Testis (tissue), 3 donors: Measurements from ENCODE around the gene FHOD3. TPM values are rescaled to one million over a fixed set of nuclear protein-coding genes. Genes with fewer than 3 reads are reported as not detected.

Experiments
- DNase-seq: peaks from one replicate; pipeline ENCODE4 v3.0.0-alpha.2; 2019
- H3K27ac ChIP-seq, 2 donors: fragments of 200-600 bp; sonication (generic); one replicate each; pipeline ENCODE4 v1.5.1; 2019
- H3K27me3 ChIP-seq: fragments of 200-600 bp; sonication (generic); one replicate; pipeline ENCODE4 v1.5.1; 2019
- H3K36me3 ChIP-seq: fragments of 200-600 bp; sonication (generic); one replicate; pipeline ENCODE4 v1.5.1; 2017; ENCODE audit warnings: low read depth; ENCODE audit errors: missing control alignments
- H3K4me1 ChIP-seq: fragments of 200-600 bp; sonication (generic); one replicate; pipeline ENCODE4 v1.5.1; 2019
- H3K4me3 ChIP-seq, 2 donors: fragments of 200-600 bp; sonication (generic); one replicate each; pipeline ENCODE4 v1.5.1; 2017 to 2019
- H3K9me3 ChIP-seq: fragments of 200-600 bp; sonication (generic); one replicate; pipeline ENCODE4 v1.5.1; 2017
- POLR2A ChIP-seq: fragments of 450-650 bp; IDR thresholded peaks from one replicate; pipeline ENCODE4 v1.6.1; 2017; ENCODE audit warnings: antibody characterized with exemption, mild to moderate bottlenecking, moderate library complexity
- WGBS, 2 donors: methylation state at CpG; one replicate each; pipeline ENCODE4 v1.1.5; 2018; 5-methylcytosine and 5-hydroxymethylcytosine counted together
- intact Hi-C: fragments of 100-400 bp; cut with DNase I; formaldehyde crosslinking; loops from one replicate; pipeline ENCODE4 v1.15.1; 2023; ENCODE audit warnings: low total_unique reads
- polyA plus RNA-seq: library from polyadenylated mRNA; stranded (reverse); fragments of 350-450 nt; fragmentation: Illumina TruSeq; extraction: RNeasy Lipid Tissue Mini Kit (QIAGEN cat#74804); gene quantifications from one replicate; pipeline ENCODE4 v1.2.3, GENCODE V29; 2014; ENCODE audit warnings: low read depth, low replicate concordance; ENCODE audit not compliant: insufficient read depth
- total RNA-seq, 2 donors: library from RNA; depleted of rRNA; stranded (reverse); fragments of >200 nt; gene quantifications; one replicate each; pipeline ENCODE4 v1.2.3, GENCODE V29; 2016
- TF ChIP-seq, protein P1 (sequence below), 3 experiments: fragments of 450-650 bp in 2 of 3; fragments of 200-600 bp in 1 of 3; sonication (generic) in 1 of 3; IDR thresholded peaks; one replicate each; pipeline ENCODE4 v1.5.1; 2016 to 2019; ENCODE audit warnings: antibody characterized with exemption in 3 of 3, mild to moderate bottlenecking in 2 of 3, moderate library complexity in 1 of 3

The FHOD3 gene
- total and polyA plus RNA-seq, 3 donors from 2014 or later, result 6.5 to 46.8 (median 37.3) TPM

GRCh38 chr18:36769611-36770314, 472.2 kb downstream of the FHOD3 start:
- H3K4me3 ChIP-seq, result no peak overlapping the region
- no peak for TF ChIP-seq POLR2A
- TF ChIP-seq, protein P1, sequence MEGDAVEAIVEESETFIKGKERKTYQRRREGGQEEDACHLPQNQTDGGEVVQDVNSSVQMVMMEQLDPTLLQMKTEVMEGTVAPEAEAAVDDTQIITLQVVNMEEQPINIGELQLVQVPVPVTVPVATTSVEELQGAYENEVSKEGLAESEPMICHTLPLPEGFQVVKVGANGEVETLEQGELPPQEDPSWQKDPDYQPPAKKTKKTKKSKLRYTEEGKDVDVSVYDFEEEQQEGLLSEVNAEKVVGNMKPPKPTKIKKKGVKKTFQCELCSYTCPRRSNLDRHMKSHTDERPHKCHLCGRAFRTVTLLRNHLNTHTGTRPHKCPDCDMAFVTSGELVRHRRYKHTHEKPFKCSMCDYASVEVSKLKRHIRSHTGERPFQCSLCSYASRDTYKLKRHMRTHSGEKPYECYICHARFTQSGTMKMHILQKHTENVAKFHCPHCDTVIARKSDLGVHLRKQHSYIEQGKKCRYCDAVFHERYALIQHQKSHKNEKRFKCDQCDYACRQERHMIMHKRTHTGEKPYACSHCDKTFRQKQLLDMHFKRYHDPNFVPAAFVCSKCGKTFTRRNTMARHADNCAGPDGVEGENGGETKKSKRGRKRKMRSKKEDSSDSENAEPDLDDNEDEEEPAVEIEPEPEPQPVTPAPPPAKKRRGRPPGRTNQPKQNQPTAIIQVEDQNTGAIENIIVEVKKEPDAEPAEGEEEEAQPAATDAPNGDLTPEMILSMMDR (IDR thresholded peaks at IDR 0.05), result peak in 1 of 3 experiments; percentile 7
- WGBS, 2 donors, result 83 to 90% methylated on average over 6 of the region's 6 CpGs
- no peaks in the 10 kb centered on the region for H3K4me1 ChIP-seq
- no peaks in the 10 kb centered on the region for H3K9me3 ChIP-seq
- H3K27me3 ChIP-seq, result no peaks in the 10 kb centered on the region
- H3K27ac ChIP-seq, result no peak overlapping the region
- intact Hi-C loops, result no loop called here
- H3K36me3 ChIP-seq, result no peaks in the 10 kb centered on the region
- DNase-seq, result no peak

DNA sequence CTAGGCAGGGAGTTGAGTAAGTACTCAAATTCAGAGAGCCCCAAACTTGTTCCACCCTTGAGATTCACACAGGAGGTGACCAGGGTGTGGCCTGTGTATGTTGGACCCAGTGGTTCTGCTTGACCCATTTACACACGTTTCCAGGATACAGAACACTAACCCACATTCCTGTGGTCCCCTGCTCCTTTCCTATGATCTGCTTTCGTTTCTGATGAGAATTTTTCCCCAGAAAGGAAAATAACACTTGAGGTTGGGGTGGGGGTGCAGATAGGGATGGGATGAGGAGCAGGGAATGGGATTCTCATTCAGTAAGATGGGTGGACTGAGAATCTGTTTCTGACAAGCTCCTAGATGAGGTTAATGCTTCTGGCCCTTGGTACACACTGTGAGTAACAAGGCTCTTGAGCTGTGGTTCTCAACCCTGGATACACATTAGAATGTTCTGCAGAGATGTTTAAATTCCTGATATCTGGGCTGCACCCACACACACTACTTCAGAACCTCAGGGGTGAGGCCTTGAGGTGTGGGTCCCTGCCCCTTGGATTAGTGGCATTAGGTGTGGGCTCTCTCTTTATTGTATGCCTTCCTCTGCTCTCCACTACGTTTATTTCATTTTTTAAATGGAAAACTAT, 472.9 kb downstream of the FHOD3 start:
- Histone ChIP-seq H3K36me3 (no peaks in the 10 kb centered on the region), H3K27ac (no peak overlapping the region), H3K4me1 (no peaks in the 10 kb centered on the region), H3K9me3 (no peaks in the 10 kb centered on the region), H3K27me3 (no peaks in the 10 kb centered on the region), H3K4me3 (no peak overlapping the region)
- DNase-seq, result no peak
- no peak for TF ChIP-seq POLR2A
- TF ChIP-seq, protein P1 (IDR thresholded peaks at IDR 0.05), result no peak
- intact Hi-C loops, result no loop called here
- 78 to 89% methylated on average over 3 of the region's 3 CpGs for WGBS, 2 donors

DNA sequence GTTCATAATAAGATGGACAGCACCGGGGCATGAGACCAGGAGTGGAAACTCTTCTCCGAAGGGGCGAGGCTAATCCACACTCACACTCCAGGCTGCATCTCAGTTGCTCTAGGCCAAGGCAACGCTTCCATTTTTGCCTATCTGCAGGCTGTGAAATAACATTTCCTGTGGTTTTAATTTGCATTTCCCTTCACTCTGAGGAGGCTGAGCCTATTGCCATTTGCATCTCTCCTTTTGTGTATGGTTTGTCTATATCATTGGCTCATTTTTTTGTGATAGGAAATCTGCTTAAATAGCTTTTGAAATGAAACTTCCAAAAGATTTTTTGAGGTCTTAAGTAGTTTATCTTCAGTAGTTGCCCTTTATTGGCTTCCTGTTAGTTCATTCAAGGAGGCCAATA, 473.7 kb downstream of the FHOD3 start:
- no peak for TF ChIP-seq POLR2A
- TF ChIP-seq, protein P1 (IDR thresholded peaks at IDR 0.05), result no peak
- WGBS, 2 donors, result 75 to 77% methylated on average over 4 of the region's 4 CpGs
- DNase-seq, result no peak

GRCh38 chr18:36772241-36772723, 474.8 kb downstream of the FHOD3 start:
- Histone ChIP-seq H3K27ac (no peak overlapping the region), H3K4me3 (no peak overlapping the region), H3K4me1 (no peaks in the 10 kb centered on the region), H3K36me3 (no peaks in the 10 kb centered on the region), H3K9me3 (no peaks in the 10 kb centered on the region), H3K27me3 (no peaks in the 10 kb centered on the region)
- 53% methylated on average over 4 of the region's 4 CpGs for WGBS, 2 donors
- no peak for TF ChIP-seq POLR2A
- TF ChIP-seq, protein P1 (IDR thresholded peaks at IDR 0.05), result no peak
- intact Hi-C loops, result no loop called here
- no peak for DNase-seq

More for the DNA sequence above, 473.7 kb downstream of the FHOD3 start:
- Histone ChIP-seq H3K36me3 (no peaks in the 10 kb centered on the region), H3K4me3 (no peak overlapping the region), H3K9me3 (no peaks in the 10 kb centered on the region), H3K27ac (no peak overlapping the region), H3K4me1 (no peaks in the 10 kb centered on the region), H3K27me3 (no peaks in the 10 kb centered on the region)
- intact Hi-C loops, result no loop called here
